GM10248 (cell line): ENCODE measurements around the gene LCLAT1.

ENCODE experiments used
- CTCF ChIA-PET: fragments of 300-600 bp; sonication (Branson Sonifier 250); formaldehyde crosslinking; extraction: SDS; loops from one replicate; lab custom pipeline; 2021; ENCODE audit warnings: antibody characterized with exemption; lab: Yijun Ruan, JAX
- POLR2A ChIA-PET: fragments of 350-650 bp; sonication (Branson Sonifier 250); formaldehyde crosslinking; extraction: SDS; loops from one replicate; lab custom pipeline; 2020; ENCODE audit warnings: antibody characterized with exemption; lab: Yijun Ruan, JAX
- DNase-seq: peaks from one replicate; pipeline ENCODE4 v3.0.0; 2012; ENCODE audit errors: extremely low spot score
- CTCF ChIP-seq: IDR thresholded peaks from 2 replicates; pipeline ENCODE4 v1.5.1; 2012; ENCODE audit warnings: mild to moderate bottlenecking, low read depth; ENCODE audit errors: extremely low read depth, missing control alignments, control extremely low read depth

LCLAT1 gene

GRCh38 chr2:30447149-30448045 is at the start of gene LCLAT1:
Gene LCLAT1 (plus strand): TSS chr2:30447246. CDS start chr2:30525591, 78,345 bp downstream.
- no peak for TF ChIP-seq CTCF
- CTCF ChIA-PET, result interaction anchor here (0.6 to 2.1 kb wide), 8 partner anchors 11 to 265 kb away, joined by 3 to 7 read pairs (median 4); no protein-coding TSS in a partner anchor
- POLR2A ChIA-PET, result interaction anchor here (0.6 to 1.0 kb wide), 3 partner anchors 14 to 215 kb away, joined by 3 read pairs; no protein-coding TSS in a partner anchor

GRCh38 chr2:30398084-30398873 is 48.8 kb upstream of the LCLAT1 start:
- TF ChIP-seq CTCF, result no peak
- POLR2A ChIA-PET, result no interaction called here

More at GRCh38 chr2:30447149-30448045, at the start of gene LCLAT1:
- DNase-seq, result peak; percentile 92

GRCh38 chr2:30400151-30400954 is 46.7 kb upstream of the LCLAT1 start:
- ChIA-PET POLR2A (interaction anchor here (0.6 kb wide), 1 partner anchor 169 kb away, joined by 3 read pairs; no protein-coding TSS in a partner anchor), CTCF (interaction anchor here (0.8 to 1.8 kb wide), 3 partner anchors 11 to 286 kb away, joined by 3 to 4 read pairs (median 4); no protein-coding TSS in a partner anchor)
- TF ChIP-seq CTCF, result no peak
- DNase-seq, result no peak

More at GRCh38 chr2:30398084-30398873, 48.8 kb upstream of the LCLAT1 start:
- CTCF ChIA-PET, result interaction anchor here (0.8 to 1.1 kb wide), 2 partner anchors 17 to 27 kb away, joined by 3 read pairs; no protein-coding TSS in a partner anchor
- no peak for DNase-seq

- ChIA-PET CTCF (interaction anchor here (1.8 kb wide), 1 partner anchor 284 kb away, joined by 4 read pairs; no protein-coding TSS in a partner anchor), POLR2A (no interaction called here)
- no peak for TF ChIP-seq CTCF
- DNase-seq, result no peak
Measured at GRCh38 chr2:30402441-30403182, 44.4 kb upstream of the LCLAT1 start.

GRCh38 chr2:30403592-30404312 is 43.3 kb upstream of the LCLAT1 start:
- CTCF ChIA-PET, result interaction anchor here (1.3 kb wide), 1 partner anchor 22 kb away, joined by 4 read pairs; no protein-coding TSS in a partner anchor
- POLR2A ChIA-PET, result no interaction called here
- TF ChIP-seq CTCF, result no peak
- DNase-seq, result no peak
